Activated T-helper 17 cell treated with anti-CD3 and anti-CD28 coated beads, Interleukin-2, amount 50 U/mL, for 72 hours (primary cell): ENCODE results near the gene PPY. TPM values are rescaled to one million over a fixed set of nuclear protein-coding genes. Genes with fewer than 3 reads are reported as not detected.

Source experiments
- ATAC-seq: fragments of 150-1000 bp; cut with Tn5 transposase; replicated peaks from 2 replicates; pipeline ENCODE4 v1.10.0; 2021; ENCODE audit warnings: mild to moderate bottlenecking, moderate library complexity
- H3K27ac Mint-ChIP-seq: one replicate; pipeline ENCODE4 v1.8.0; 2022; ENCODE audit warnings: mixed read lengths
- H3K27me3 Mint-ChIP-seq: one replicate; pipeline ENCODE4 v1.8.0; 2022; ENCODE audit warnings: mixed read lengths
- H3K36me3 Mint-ChIP-seq: one replicate; pipeline ENCODE4 v1.8.0; 2022; ENCODE audit warnings: low read depth, mild to moderate bottlenecking, mixed read lengths
- H3K4me1 Mint-ChIP-seq: one replicate; pipeline ENCODE4 v1.8.0; 2022; ENCODE audit warnings: mixed read lengths
- H3K4me3 Mint-ChIP-seq: one replicate; pipeline ENCODE4 v1.8.0; 2022; ENCODE audit warnings: mild to moderate bottlenecking, mixed read lengths
- H3K9me3 Mint-ChIP-seq: one replicate; pipeline ENCODE4 v1.8.0; 2022; ENCODE audit warnings: mixed read lengths
- total RNA-seq, 2 donors: library from RNA; stranded (reverse); gene quantifications; one replicate each; pipeline ENCODE4 v1.2.3, GENCODE V29; 2022

The PPY gene
- total RNA-seq, 2 donors from 2014 or later: 0.90 to 1.9 TPM

GRCh38 chr17:43892647-43892952 is 49.7 kb downstream of the PPY start:
- Mint-ChIP-seq H3K9me3 (no peaks in the 10 kb centered on the region), H3K4me3 (no peak overlapping the region), H3K36me3 (no peaks in the 10 kb centered on the region)

GRCh38 chr17:43891851-43892646 is 50.2 kb downstream of the PPY start:
- no peaks in the 10 kb centered on the region for H3K9me3 Mint-ChIP-seq
- H3K27ac Mint-ChIP-seq: no peak overlapping the region
- H3K4me1 Mint-ChIP-seq: no peaks in the 10 kb centered on the region
- H3K27me3 Mint-ChIP-seq: peaks cover 7% of the 10 kb centered on the region
- H3K4me3 Mint-ChIP-seq: no peak overlapping the region
- ATAC-seq: no peak
- H3K36me3 Mint-ChIP-seq: no peaks in the 10 kb centered on the region

More at GRCh38 chr17:43892647-43892952, 49.7 kb downstream of the PPY start:
- no peak for ATAC-seq
- no peak overlapping the region for H3K27ac Mint-ChIP-seq
- H3K4me1 Mint-ChIP-seq: no peaks in the 10 kb centered on the region
- H3K27me3 Mint-ChIP-seq: peaks cover 11% of the 10 kb centered on the region

Other genes with a start within 250 kb of the PPY start
- not detected for gene SOST, start 183.7 kb downstream of the PPY start, total RNA-seq
- 10 to 100 TPM; 10.5 to 21.5 TPM for gene DUSP3, start 163.5 kb downstream of the PPY start, total RNA-seq
- gene CFAP97D1, start 162.0 kb downstream of the PPY start, total RNA-seq: not detected
- gene MPP3, start 109.3 kb downstream of the PPY start, total RNA-seq: under 1 TPM; 0.43 to 0.58 TPM
- gene CD300LG, start 95.3 kb downstream of the PPY start, total RNA-seq: not detected
- 1 to 10 TPM; 1.3 to 3.3 TPM for gene MPP2, start 34.9 kb downstream of the PPY start, total RNA-seq
- gene PYY, start 11.5 kb upstream of the PPY start, total RNA-seq: not detected
- 1 to 10 TPM in 1 of 2 donors, under 1 TPM in 1; 0.48 to 4.8 TPM for gene NAGS, start 62.1 kb upstream of the PPY start, total RNA-seq
- 10 to 100 TPM; 33.0 to 35.1 TPM for gene TMEM101, start 72.5 kb upstream of the PPY start, total RNA-seq
- gene LSM12, start 124.2 kb upstream of the PPY start, total RNA-seq: 10 to 100 TPM; 78.6 to 87.6 TPM
- 10 to 100 TPM; 14.9 to 22.8 TPM for gene G6PC3, start 128.3 kb upstream of the PPY start, total RNA-seq
- 10 to 100 TPM; 11.0 to 45.4 TPM for gene HDAC5, start 181.2 kb upstream of the PPY start, total RNA-seq
- gene HROB, start 199.5 kb upstream of the PPY start, total RNA-seq: 10 to 100 TPM; 17.9 to 23.2 TPM
- gene ASB16, start 228.2 kb upstream of the PPY start, total RNA-seq: under 1 TPM; 0.22 to 0.58 TPM
- 10 to 100 TPM; 26.6 to 39.6 TPM for gene TMUB2, start 244.5 kb upstream of the PPY start, total RNA-seq